Inflammatory macrophage treated with lipopolysaccharide for 4 hours (primary cell): ENCODE data around the gene RNF5.

Experiments used
- DNase-seq: peaks from one replicate; pipeline ENCODE4 v3.0.0-alpha.2; 2020

Gene RNF5

DNA sequence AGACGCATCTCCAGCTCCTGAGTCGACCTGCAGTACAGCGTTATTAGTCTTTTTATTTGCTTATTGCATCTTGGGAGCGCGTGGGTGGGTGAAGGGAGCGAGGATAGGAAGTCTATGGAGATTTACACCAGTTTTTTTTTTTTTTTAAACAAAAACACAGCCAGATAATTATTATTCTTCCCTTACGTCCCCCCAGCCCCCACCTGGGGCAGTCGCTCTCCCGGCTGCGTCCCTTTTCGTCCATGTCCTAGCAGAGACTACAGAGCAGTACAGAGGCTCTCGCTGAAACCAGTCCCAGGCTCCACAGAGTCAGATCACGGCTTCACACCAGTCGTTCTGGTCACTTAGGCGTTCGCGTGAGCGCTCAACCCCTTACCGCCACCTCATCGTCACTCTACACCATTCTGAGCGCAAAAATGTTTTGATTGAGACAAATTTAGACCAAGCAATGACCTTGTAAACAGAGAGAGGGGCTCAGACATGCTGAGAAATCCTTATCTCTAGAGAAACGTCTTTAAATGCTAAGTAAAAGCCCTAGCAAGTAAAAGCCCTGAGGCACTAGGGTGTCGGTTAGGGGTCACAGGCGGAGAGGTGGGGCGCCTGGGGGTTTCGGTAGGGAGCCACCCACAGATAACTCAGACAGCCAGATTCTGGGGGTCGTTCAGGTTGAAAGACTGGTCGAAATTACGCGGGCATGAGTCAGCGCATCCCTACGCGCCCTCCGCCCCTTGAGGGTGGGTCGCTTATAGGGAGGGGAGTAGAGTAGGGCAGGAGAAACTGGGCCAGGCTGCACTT lies 25.2 kb upstream of the RNF5 start:
- no peak for DNase-seq

DNA sequence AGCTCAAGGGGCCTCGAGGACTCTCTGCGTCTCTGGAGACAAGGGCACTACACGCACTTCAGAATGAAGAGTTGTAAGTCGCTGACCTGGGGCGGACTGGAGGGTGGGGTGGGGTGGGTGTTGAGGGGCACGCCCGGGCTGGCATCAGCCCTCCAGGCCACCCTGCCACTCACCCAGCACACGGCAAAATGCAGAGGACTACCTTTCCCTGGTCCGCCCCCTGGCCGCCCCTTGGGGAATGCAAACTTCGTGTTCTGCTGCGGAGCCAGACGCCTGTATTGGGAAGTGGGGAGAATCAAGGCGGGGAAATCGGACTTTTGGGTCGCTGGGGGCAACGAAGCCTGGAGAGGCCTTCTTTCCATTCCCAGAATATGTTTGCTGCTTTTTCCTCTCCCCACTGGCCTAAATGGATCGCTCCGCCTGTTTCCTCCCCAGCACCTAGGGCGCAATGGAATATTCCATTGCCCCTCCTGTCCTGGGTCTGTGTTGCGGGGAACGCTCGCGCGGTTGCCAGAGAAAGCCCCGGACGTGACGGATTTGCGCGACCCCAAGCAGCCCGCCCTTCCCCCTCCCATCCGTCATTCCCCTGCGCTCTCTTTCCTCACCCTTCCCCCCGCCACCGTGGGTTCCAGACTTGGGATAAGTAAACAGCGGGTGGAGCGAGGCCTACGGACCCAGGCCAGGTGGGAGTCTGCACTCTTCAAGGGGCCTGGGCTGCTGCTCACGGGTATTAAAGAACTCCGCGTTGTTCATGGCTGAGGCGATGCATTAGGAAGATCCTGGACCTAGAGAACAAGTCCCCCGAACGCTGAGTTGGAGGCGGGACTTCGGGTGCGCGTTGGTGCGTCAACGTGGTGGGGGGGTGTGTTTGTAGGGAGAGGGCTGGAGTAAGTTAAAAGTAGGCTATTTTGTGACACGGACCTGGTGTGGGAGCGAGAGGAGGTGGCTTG lies 24.4 kb upstream of the RNF5 start, which contains the start of gene PPT2:
Gene PPT2, plus strand, starts transcription at position 578 of the 950 bp plus-strand sequence. CDS start 454 bp downstream, outside the sequence.
- no peak for DNase-seq

DNA sequence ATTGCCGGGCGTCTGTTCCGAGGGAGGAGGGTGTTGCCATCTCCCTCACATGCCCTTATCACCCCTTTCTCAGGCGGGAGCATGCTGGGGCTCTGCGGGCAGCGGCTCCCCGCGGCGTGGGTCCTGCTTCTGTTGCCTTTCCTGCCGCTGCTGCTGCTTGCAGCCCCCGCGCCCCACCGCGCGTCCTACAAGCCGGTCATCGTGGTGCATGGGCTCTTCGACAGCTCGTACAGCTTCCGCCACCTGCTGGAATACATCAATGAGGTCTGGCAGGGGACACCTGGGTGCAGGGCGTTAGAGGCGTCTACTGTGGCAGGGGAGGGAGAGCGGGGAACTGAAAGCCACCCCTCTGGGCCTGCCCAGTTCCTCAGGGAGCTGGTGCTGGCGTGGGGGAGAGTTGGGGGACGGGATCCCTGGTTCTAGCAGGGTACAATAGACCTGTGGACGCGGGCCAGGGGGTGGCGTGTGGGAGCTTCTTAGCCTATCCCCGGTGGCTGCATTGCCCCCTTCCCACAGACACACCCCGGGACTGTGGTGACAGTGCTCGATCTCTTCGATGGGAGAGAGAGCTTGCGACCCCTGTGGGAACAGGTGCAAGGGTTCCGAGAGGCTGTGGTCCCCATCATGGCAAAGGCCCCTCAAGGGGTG lies 23.6 kb upstream of the RNF5 start:
- DNase-seq = peak; percentile 27

DNA sequence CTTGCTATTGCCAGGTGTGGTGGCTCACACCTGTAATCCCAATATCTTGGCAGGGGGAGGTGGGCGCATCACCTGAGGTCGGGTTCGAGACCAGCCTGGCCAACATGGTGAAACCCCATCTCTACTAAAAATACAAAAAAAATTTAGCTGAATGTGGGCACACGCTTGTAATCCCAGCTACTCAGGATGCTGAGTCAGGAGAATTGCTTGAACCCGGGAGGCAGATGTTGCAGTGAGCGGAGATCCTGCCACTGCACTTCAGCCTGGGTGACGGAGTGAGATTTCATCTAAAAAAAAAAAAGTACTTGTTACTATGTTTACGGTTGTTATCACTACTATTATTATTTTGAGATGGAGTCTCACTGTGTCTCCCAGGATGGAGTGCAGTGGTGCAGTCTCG lies 21.3 kb upstream of the RNF5 start:
- DNase-seq = no peak

DNA sequence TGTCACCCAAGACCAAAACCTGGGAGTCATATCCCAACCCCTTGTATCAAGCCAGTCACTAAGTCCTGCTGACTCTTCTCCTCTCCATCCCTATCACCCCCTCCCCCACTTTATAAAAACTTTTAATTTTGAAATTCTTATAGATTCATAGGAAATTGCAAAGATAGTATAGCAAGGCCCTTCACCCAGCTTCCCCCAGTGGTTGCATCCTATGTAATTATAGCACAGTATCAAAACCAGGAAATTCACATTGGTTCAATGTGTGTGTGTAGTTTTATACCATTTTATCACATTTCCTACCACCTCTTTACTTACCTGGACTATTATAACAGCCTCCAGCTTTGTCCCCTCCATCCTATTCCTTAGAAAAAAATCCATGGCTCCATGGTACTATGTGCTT lies 20.2 kb upstream of the RNF5 start:
- no peak for DNase-seq

DNA sequence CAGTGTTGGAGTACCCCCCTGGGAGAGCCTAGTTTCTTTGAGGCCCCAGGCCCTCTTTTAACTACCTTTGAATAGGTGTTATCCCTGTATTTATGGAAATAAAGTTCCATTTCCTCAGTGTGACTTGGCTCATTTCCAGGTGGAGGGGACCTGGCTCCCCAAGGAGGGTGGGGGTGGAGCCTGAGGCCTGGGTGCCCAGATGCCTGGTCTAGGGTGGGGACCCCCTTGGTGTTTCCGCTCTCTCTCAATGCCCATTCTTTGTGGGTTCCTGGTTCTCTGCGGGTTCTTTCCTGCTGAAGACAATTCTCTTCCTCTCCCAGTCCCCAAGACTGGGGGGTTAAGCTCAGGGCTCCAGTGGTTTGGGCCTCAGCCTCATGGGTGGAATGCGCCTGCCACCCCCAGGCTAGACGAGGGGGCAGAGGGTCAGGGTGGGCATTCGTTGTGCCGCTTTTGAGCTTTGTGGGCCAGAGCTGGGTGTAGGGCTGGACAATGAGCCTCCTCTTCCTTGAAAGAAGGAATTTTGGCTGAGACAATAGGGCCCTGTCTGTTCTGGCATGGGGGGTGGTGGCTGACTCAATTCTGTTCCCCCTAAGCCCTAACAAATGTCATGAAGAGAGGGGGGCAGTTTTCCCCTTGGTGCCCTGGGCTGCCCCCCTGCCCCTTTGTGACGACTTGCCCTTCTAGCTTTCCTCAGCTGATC lies 14.5 kb upstream of the RNF5 start:
- no peak for DNase-seq

DNA sequence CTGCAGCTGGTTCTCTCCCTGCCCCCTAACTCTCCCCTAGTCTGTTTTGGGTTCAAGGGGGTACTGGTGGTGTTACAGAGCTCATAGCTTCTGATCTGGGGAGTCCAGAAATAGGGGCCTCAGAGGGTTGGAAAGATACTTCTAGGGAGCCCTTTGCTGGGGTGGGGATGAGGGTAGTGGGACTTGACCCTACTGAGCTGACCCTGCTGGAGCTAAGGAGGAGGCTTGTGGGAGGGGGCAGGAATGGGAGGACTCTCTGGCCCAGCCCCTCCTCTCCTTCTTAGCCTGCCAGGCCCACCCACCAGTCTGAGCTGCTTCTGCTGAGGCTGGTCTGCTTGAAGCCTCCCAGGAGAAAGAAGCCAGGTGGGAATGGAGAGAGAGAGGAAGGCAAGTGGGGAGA lies 13.9 kb upstream of the RNF5 start, which contains the start of gene EGFL8:
Gene EGFL8, plus strand, starts transcription at position 301 of the 400 bp plus-strand sequence. CDS start 1,571 bp downstream, outside the sequence.
- no peak for DNase-seq

DNA sequence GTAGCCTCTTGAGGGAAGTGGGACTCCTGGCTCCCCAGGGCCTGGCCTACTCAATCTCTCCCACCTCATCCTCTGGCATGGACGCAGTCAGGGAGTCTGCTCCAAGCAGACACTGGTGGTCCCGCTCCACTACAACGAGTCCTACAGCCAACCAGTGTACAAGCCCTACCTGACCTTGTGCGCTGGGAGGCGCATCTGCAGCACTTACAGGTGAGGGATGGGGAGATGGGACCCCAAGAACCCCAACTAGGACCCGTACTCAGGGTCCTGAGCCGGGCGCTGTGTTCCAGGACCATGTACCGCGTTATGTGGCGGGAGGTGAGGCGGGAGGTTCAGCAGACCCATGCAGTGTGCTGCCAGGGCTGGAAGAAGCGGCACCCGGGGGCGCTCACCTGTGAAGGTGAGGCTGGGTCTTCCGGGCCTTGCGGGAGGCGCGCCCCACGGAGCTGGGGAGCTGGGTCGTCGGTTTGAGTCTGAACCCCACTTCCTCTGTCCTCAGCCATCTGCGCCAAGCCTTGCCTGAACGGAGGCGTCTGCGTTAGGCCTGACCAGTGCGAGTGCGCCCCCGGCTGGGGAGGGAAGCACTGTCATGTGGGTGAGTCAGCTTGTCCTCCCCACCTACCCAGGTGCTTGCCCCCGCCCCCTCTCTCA lies 11.7 kb upstream of the RNF5 start:
- DNase-seq = no peak

DNA sequence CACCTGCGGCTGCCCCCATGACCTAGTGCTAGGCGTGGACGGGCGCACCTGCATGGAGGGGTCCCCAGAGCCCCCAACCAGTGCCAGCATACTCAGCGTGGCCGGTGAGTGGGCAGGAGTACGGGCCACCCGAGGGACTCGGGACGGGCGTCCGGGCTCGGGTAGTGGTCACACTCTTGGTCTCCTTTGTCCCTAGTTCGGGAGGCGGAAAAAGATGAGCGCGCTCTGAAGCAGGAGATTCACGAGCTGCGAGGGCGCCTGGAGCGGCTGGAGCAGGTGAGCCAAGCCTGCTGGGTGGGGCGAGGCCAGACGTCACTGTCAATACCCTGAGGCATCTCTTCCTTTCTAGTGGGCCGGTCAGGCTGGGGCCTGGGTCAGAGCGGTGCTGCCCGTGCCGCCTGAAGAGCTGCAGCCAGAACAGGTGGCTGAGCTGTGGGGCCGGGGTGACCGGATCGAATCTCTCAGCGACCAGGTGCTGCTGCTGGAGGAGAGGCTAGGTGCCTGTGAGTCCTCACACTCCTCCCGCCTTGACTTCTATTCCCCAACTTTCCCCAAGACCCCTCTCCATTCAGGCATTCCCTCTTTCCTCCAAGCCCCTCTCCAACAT lies 10.9 kb upstream of the RNF5 start:
- DNase-seq = no peak

DNA sequence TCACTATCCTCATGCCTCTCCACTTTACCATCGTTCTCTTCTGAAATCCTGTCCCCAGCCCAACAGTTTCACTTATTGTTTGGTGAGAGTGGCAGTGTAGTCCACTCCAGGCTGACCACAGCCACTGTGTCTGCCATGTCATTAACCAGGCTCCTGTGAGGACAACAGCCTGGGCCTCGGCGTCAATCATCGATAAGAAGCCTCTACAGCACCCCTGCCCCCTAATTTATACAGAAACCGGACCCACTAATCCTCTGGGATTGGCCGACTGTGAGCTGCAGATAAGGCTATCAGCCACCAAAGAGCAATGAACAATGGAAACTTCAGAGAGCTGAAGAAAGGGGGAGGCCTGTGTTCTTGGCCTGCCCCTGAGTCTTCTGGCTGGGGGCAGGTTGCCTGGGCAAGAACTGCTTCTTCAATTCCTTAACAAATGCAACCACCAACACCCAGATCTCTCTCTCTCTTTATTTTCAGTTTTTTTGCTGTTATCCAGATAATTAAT lies 10.4 kb upstream of the RNF5 start:
- DNase-seq = no peak

DNA sequence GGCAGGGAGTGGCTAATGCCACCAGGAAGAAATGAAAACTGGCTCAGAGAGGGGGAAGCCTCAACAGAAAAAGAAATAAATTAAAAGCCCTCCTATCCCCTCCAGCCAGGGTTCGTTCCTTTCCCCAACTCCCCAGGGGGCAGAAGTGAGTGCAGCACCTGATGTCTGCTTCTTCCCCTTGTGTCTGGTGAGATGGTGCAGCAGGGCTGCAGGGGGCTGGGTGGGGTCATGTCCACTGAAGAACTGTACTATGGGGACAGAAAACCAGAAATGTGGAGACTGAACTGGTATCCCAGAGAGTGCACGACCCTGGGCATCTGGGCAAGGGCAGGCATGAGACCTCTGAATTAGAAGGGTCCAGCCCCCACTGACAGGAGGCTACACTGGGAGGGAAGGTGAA lies 9.9 kb upstream of the RNF5 start:
- no peak for DNase-seq

DNA sequence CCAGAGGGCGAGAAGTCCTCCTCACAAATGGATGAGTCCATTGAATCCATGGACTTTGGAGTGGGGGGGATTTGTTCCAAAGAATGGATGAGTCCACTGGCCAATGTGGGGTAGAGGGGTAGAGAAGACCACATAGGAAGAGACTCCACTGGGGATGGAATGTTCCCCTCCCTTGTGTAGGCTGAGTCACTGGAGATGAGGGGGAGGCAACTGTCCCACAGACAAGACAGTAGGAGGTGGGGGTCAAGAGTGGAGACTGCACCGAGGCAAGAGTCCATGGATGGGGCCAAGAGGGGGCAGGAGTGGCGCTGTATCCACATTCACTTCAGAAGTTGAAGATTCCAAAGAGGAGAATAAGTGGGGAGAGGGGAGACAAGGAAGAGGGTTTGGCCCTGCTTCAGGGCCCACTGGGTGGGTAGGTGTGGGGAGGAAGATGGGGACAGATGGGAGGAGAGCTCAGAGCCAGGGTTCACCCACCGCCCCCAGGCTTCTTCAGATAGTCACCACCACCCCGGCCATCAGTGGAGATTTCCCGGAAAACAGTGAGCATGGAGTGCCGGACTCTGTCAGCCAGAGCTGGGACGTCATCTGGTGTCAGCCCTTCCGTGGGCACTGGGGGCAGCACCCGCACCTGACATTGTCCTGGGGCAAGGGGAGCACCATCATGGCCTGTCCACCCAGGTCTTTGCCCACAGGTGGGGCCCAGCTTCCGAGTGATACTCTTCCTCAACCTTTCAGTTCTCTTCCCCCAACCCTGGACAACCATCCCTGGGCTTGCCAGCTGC lies 9.2 kb upstream of the RNF5 start:
- no peak for DNase-seq

DNA sequence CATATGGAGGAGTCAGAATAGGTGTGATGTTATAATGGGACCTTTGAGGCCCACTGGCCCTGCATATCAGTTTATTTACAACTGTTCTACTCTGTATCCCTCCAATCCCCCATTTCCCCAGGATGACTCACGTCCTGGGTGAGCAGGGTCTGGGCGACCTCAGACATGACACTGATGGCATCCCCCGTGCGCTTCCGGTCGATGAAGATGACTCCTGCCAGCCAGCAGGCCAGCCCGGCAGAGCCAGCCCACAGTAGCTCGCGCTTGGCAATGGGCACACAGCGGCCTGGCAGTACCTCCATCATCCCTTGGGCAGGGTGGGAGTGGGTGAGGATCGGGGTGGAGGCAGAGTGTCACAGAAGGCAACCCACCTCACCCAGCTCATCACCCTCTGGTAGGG lies 7.9 kb upstream of the RNF5 start:
- no peak for DNase-seq

DNA sequence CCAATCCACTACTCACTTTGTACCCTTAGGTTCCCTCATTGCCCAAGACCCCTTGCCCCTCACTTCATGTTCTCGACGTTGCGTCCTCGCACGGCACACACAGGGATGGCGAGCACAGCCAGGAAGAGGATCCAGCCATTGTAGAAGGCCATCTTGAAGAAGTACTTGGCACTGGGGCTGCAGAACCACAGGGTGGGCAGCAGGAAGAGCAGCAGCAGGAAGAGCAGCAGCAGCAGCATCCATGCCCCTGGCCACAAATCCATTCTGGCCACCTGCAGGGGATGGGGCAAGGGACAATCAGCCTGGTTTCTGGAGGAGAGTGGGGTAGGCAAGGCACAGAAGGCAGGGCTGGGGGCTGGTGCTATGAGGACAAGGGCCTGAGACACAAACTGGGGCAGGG lies 7.0 kb upstream of the RNF5 start:
- DNase-seq = no peak

DNA sequence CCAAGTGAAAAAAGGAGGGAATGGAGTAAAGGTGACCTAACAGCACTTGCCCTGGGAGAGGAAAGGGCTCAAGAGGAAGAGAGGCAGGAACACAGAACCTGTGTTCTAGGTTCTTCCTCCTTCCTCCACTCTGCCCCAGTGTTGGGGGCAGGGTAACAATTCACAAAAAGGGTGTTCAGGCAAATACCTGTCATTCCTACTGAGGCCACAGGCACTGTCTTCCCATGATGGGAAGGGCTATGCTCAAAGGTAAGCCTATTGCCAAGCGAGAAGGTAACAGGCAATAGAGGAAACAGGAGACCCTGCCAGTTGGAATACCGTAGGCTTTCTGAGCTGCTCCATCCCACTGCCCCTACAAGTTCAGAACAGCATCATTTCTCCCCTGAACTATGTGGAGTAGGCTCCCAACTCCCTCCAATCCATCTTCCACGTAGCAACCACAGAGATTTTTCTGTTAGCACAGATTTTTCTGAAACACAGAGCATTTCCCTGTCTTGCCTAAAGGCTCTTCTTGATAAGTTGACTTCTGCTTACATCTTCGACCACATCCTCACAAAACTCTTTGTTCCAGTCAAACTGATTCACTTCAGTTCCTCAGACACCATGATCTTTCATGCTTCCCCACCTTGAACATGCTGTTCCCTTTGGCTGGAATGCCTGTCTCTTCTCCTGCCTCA lies 5.0 kb upstream of the RNF5 start:
- no peak for DNase-seq

DNA sequence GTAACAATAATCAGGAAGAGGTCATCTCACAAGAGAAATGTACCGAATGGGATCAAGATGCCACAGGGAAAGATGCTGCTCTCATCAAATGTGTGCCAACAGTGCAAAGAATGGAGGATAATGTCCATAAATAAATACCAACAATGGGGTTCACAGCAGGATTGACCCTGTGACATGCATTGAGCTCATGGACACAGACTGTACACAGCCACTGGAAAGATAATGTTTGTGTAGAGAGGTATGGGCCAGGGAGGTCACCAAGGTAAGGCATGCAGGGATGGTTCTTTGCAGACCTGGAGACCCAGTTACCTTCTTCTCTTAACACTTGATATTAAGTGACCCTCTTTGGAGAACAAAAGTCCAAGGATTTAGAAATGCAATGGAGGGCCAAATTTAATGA lies 3.8 kb upstream of the RNF5 start:
- no peak for DNase-seq

DNA sequence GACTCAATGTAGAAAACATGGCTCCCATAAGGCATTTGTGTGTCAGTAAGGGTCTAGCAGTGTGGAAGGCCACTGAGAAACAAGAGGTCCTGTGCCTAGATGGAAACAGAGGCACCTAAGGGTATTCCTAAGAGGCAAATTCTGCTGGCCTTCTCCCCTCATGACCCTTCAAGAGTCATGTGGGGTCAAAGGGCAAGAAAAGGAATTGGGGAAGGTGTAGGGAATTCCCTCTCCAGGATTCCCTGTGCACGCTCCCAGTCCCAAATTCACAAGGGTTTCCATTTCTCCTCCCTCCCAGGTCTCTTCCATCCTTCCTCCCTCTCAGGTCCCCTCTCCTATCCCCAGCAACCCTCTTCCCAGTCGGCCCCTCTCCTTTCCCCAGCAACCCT lies 2.9 kb upstream of the RNF5 start:
- DNase-seq = no peak

DNA sequence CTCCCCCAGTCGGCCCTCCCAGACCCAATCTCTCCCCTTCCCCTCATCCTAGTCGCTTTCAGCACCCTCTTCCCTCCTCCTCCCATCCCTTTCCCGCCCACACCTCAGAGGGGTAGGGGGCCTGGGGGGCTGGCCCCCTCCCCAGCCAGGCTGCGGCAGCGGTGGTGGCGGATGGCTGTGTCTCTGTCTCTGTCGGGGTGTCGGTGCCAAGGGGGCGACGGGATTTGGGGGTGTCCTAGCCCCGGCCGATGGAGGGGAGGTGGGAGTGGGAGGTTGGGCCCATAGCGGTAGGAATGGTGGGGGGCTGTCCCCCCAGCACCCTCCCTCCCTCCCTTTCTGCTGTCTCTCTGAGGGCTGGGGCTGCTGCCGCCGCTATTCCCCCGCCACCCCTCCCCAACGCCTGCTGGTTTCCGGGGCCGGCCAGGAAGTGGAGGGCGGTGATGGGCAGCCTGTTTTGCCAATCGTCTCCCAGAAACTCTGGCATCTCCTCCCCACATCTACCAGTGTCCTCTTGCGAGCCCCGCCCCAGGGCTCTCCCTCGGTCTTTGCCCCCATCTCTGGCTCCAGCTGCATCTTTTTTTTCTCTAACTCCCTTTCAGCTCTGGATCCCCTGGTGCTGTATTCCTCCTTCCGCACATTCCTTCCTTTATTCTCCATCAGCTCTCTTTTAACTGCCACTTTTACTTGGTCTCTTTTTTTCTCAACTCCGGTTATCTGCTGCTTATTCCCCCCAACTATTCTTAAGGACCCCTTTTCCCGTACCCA lies 2.3 kb upstream of the RNF5 start, which contains the start of gene AGPAT1:
Gene AGPAT1, minus strand, starts transcription at position 374 of the 765 bp plus-strand sequence. CDS start 4,588 bp downstream, outside the sequence.
- peak; percentile 95 for DNase-seq
